Vagina (tissue), 2 donors: Measurements from ENCODE around the gene JAK1.

Experiments
- CTCF ChIP-seq, 3 experiments: fragments of 450-650 bp in 2 of 3; fragments of 200-600 bp in 1 of 3; sonication (generic) in 1 of 3; IDR thresholded peaks; one replicate each; pipeline ENCODE4 v1.5.1; 2017 to 2019; ENCODE audit warnings: antibody characterized with exemption in 3 of 3, mild to moderate bottlenecking in 2 of 3, moderate library complexity in 2 of 3
- POLR2A ChIP-seq, 2 donors: fragments of 450-650 bp; IDR thresholded peaks; one replicate each; pipeline ENCODE4 v1.6.1; 2017; ENCODE audit warnings: antibody characterized with exemption in 2 of 2, mild to moderate bottlenecking in 2 of 2, moderate library complexity in 2 of 2

DNA sequence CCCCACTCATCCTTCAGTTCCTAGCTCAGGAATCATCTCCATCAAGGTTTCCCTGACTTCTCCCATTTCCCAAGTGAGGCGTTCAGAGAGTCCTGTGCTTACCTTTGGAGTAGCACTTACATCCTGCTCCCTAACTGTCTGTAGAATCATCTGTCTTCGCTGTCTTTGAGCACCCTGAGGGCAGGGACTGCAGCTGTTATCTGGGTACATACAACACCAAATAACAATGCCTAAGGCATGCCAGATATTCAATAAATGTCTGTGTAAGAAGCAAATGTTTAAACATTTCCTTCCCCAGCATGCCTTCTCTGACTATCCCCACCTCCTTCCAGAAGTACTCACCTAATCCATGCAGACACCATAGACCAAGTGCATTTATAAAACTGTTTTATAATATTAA lies 65.4 kb downstream of the JAK1 start:
- TF ChIP-seq CTCF (IDR thresholded peaks at IDR 0.05): no peak
- TF ChIP-seq POLR2A (IDR thresholded peaks at IDR 0.05): no peak
